ENCODE measurements around the gene PTK7. TPM values are rescaled to one million over a fixed set of nuclear protein-coding genes. Genes with fewer than 3 reads are reported as not detected.

The PTK7 gene
- total RNA-seq (55.2 TPM), polyA plus RNA-seq (ENCODE audit: insufficient read depth, low read depth, low replicate concordance) (26.0 TPM)
- long read RNA-seq, donor 1, full-length matches to known transcripts, result 23 of 47 reads
- long read RNA-seq, donor 1, partial matches to known transcripts, result 24 of 47 reads
- long read RNA-seq, donor 1, other reads (novel, unspliced or antisense), result 0 of 47 reads
- long read RNA-seq, donor 2, full-length matches to known transcripts, result 12 of 38 reads
- long read RNA-seq, donor 2, partial matches to known transcripts, result 26 of 38 reads
- long read RNA-seq, donor 2, other reads (novel, unspliced or antisense), result 0 of 38 reads
- long read RNA-seq, donor 3, full-length matches to known transcripts, result 8 of 22 reads
- long read RNA-seq, donor 3, partial matches to known transcripts, result 14 of 22 reads
- long read RNA-seq, donor 3, other reads (novel, unspliced or antisense), result 0 of 22 reads
- long read RNA-seq, donor 4, full-length matches to known transcripts, result 16 of 22 reads
- long read RNA-seq, donor 4, partial matches to known transcripts, result 6 of 22 reads
- long read RNA-seq, donor 4, other reads (novel, unspliced or antisense), result 0 of 22 reads
- long read RNA-seq, donor 5, partial matches to known transcripts, result 0 of 1 reads
- long read RNA-seq, donor 5, other reads (novel, unspliced or antisense), result 0 of 1 reads
- long read RNA-seq, donor 6, full-length matches to known transcripts, result 6 of 6 reads
- long read RNA-seq, donor 6, partial matches to known transcripts, result 0 of 6 reads
- long read RNA-seq, donor 6, other reads (novel, unspliced or antisense), result 0 of 6 reads
- long read RNA-seq, donor 7, full-length matches to known transcripts, result 20 of 44 reads
- long read RNA-seq, donor 7, partial matches to known transcripts, result 21 of 44 reads
- long read RNA-seq, donor 7, other reads (novel, unspliced or antisense), result 3 of 44 reads
- long read RNA-seq, donor 8, full-length matches to known transcripts, result 9 of 53 reads
- long read RNA-seq, donor 8, partial matches to known transcripts, result 44 of 53 reads
- long read RNA-seq, donor 8, other reads (novel, unspliced or antisense), result 0 of 53 reads
- long read RNA-seq, donor 9, full-length matches to known transcripts, result 7 of 21 reads
- long read RNA-seq, donor 9, partial matches to known transcripts, result 14 of 21 reads
- long read RNA-seq, donor 9, other reads (novel, unspliced or antisense), result 0 of 21 reads
- long read RNA-seq, donor 10, full-length matches to known transcripts, result 13 of 29 reads
- long read RNA-seq, donor 10, partial matches to known transcripts, result 16 of 29 reads
- long read RNA-seq, donor 10, other reads (novel, unspliced or antisense), result 0 of 29 reads

- H3K9ac ChIP-seq (ENCODE audit: low read length in 3 of 3), result peak within 1 kb of the TSS; percentile 32 to 64 (median 61)
- peaks cover 0 to 8% (median 8%) of the 10 kb centered on the region in 3 donors for H3K36me3 ChIP-seq (ENCODE audit: control insufficient read depth in 2 of 3, insufficient read depth in 3 of 3, low read length in 3 of 3)
- no peaks in the 10 kb centered on the region for H3K27me3 ChIP-seq (ENCODE audit: control insufficient read depth, insufficient read depth, low read length)
- peak within 1 kb of the TSS; percentile 4 to 28 for H3K27ac ChIP-seq (ENCODE audit: low read depth in 2 of 2, low read length in 2 of 2)
- no peak for FAIRE-seq
- DNase-seq, result peak; percentile 90 to 96 (median 94)
- no peaks in the 10 kb centered on the region for H3K9me3 ChIP-seq (ENCODE audit: control insufficient read depth in 2 of 3, insufficient read depth in 1 of 3, low read length in 3 of 3)
- no peak for TF ChIP-seq CTCF (IDR thresholded peaks at IDR 0.05; ENCODE audit: borderline replicate concordance, extremely low read depth, insufficient read depth)
- peaks cover 0 to 6% (median 0%) of the 10 kb centered on the region in 3 donors for H3K4me1 ChIP-seq (ENCODE audit: control insufficient read depth in 2 of 3, insufficient read depth in 2 of 3, low read depth in 1 of 3, low read length in 3 of 3)
- peak within 1 kb of the TSS; percentile 64 to 73 (median 65) for H3K4me3 ChIP-seq (ENCODE audit: low read length in 3 of 3)
- intact Hi-C loops (cut with DNase I), result no loop called here
These were observed at the start of gene PTK7 for GRCh38 chr6:43075670-43076463. TSS of gene PTK7 (plus strand) at chr6:43076314. CDS start at chr6:43076489, 175 bp downstream.

DNA sequence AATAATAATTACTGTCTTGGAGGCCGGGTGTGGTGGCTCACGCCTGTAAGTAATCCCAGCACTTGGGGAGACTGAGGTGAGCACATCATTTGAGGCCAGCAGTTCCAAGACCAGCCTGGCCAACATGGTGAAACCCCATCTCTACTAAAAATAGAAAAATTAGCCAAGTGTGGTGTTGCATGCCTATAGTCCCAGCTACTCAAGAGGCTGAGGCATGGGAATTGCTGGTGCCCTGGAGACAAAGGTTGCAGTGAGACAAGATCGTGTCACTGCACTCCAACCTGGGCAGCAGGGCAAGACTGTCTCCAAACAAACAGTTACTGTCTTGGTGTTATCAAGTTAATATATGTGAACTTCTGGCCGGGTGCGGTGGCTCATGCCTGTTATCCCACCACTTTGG is 49.7 kb upstream of the PTK7 start:
- intact Hi-C loops (cut with DNase I), result no loop called here
- FAIRE-seq (no peak), DNase-seq (no peak)
- Histone ChIP-seq H3K4me1 (ENCODE audit: control insufficient read depth in 2 of 3, insufficient read depth in 2 of 3, low read depth in 1 of 3, low read length in 3 of 3) (no peaks in the 10 kb centered on the region), H3K27ac (ENCODE audit: low read depth in 2 of 2, low read length in 2 of 2) (no peak overlapping the region), H3K4me3 (ENCODE audit: low read length in 3 of 3) (no peak overlapping the region), H3K9ac (ENCODE audit: low read length in 3 of 3) (no peak overlapping the region), H3K27me3 (ENCODE audit: control insufficient read depth, insufficient read depth, low read length) (no peaks in the 10 kb centered on the region), H3K9me3 (ENCODE audit: control insufficient read depth in 2 of 3, insufficient read depth in 1 of 3, low read length in 3 of 3) (no peaks in the 10 kb centered on the region), H3K36me3 (ENCODE audit: control insufficient read depth in 2 of 3, insufficient read depth in 3 of 3, low read length in 3 of 3) (peaks cover 7 to 38% (median 29%) of the 10 kb centered on the region in 3 donors)
- TF ChIP-seq CTCF (IDR thresholded peaks at IDR 0.05; ENCODE audit: borderline replicate concordance, extremely low read depth, insufficient read depth), result no peak

DNA sequence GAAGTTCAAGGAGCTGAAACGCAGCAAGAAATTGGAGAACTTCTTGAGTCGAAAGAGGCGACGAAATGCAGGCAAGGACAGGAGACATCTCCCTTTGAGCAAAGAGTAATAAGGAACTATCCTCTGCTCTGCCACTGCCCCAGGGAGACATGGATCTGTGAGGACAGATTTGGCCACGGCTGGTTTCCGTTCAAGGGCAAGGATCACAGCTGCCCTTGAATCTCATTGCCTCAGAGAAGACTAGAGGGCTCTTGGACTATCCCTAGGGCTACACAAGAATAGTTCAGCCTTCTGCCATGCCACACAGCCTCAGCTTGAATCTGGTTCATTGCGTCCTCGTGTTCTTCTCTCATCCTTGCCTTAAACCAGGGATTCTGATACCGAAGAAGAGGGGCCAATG is 47.0 kb upstream of the PTK7 start:
- Histone ChIP-seq H3K27me3 (ENCODE audit: control insufficient read depth, insufficient read depth, low read length) (no peaks in the 10 kb centered on the region), H3K4me3 (ENCODE audit: low read length in 3 of 3) (no peak overlapping the region), H3K9ac (ENCODE audit: low read length in 3 of 3) (no peak overlapping the region), H3K9me3 (ENCODE audit: control insufficient read depth in 2 of 3, insufficient read depth in 1 of 3, low read length in 3 of 3) (no peaks in the 10 kb centered on the region), H3K4me1 (ENCODE audit: control insufficient read depth in 2 of 3, insufficient read depth in 2 of 3, low read depth in 1 of 3, low read length in 3 of 3) (no peaks in the 10 kb centered on the region), H3K27ac (ENCODE audit: low read depth in 2 of 2, low read length in 2 of 2) (no peak overlapping the region), H3K36me3 (ENCODE audit: control insufficient read depth in 2 of 3, insufficient read depth in 3 of 3, low read length in 3 of 3) (peaks cover 7 to 39% (median 29%) of the 10 kb centered on the region in 3 donors)
- DNase-seq (no peak), FAIRE-seq (no peak)
- intact Hi-C loops (cut with DNase I), result no loop called here
- no peak for TF ChIP-seq CTCF (IDR thresholded peaks at IDR 0.05; ENCODE audit: borderline replicate concordance, extremely low read depth, insufficient read depth)
